ENCODE data around the gene LSM12.
"Not testable (repeated sequence)": the region's sequence is repeated elsewhere in the genome, so short reads cannot be mapped to it uniquely, and the experiment has no call there.

The LSM12 gene

GRCh38 chr17:44004761-44005526 lies 61.5 kb downstream of the LSM12 start:
- DNase-seq, result no peak

GRCh38 chr17:44004077-44004760 lies 62.3 kb downstream of the LSM12 start, which contains the start of gene NAGS:
Gene NAGS, plus strand, starts transcription at chr17:44004622. Its CDS starts 42 bp downstream, at chr17:44004664.
- no peak for DNase-seq

GRCh38 chr17:44002141-44002848 lies 64.2 kb downstream of the LSM12 start:
- no peak for DNase-seq

GRCh38 chr17:44001461-44001920 lies 65.0 kb downstream of the LSM12 start:
- DNase-seq, result no peak

GRCh38 chr17:44000871-44001460 lies 65.5 kb downstream of the LSM12 start:
- DNase-seq, result no peak

- DNase-seq, result no peak
Observed at GRCh38 chr17:44000141-44000860, 66.2 kb downstream of the LSM12 start.

- no peak for DNase-seq
Observed at GRCh38 chr17:43999024-43999423, 67.4 kb downstream of the LSM12 start.

GRCh38 chr17:43998552-43998951 lies 67.9 kb downstream of the LSM12 start:
- DNase-seq, result no peak

GRCh38 chr17:43997180-43997579 lies 69.3 kb downstream of the LSM12 start:
- DNase-seq, result not testable (repeated sequence)

- no peak for DNase-seq
Observed at GRCh38 chr17:43995150-43995471, 71.4 kb downstream of the LSM12 start.

- DNase-seq, result no peak
Observed at GRCh38 chr17:43994272-43995149, 72.0 kb downstream of the LSM12 start.

GRCh38 chr17:43992641-43993040 lies 73.8 kb downstream of the LSM12 start:
- DNase-seq, result no peak

GRCh38 chr17:43988301-43988700 lies 78.2 kb downstream of the LSM12 start:
- no peak for DNase-seq

GRCh38 chr17:43987131-43988021 lies 79.1 kb downstream of the LSM12 start:
- DNase-seq, result no peak

GRCh38 chr17:43986225-43986981 lies 80.1 kb downstream of the LSM12 start:
- DNase-seq, result no peak

- no peak for DNase-seq
Observed at GRCh38 chr17:43984521-43984920, 82.0 kb downstream of the LSM12 start.
